B cell (primary cell): Measurements from ENCODE around the gene CYP26C1. TPM values are rescaled to one million over a fixed set of nuclear protein-coding genes. Genes with fewer than 3 reads are reported as not detected.

Experiments used
- ATAC-seq: fragments of 200-7000 bp; cut with Tn5 transposase; one replicate; pipeline ENCODE4 v1.10.0; 2021; ENCODE audit warnings: low read depth, mild to moderate bottlenecking, moderate number of reproducible peaks, moderate library complexity
- CTCF ChIA-PET: fragments of 350-600 bp; sonication (Branson Sonifier 250); formaldehyde crosslinking; loops from one replicate; lab custom pipeline; 2021; ENCODE audit warnings: antibody characterized with exemption, inconsistent platforms; lab: Charles Lee
- POLR2A ChIA-PET: fragments of 350-600 bp; sonication (Branson Sonifier 250); formaldehyde crosslinking; loops from one replicate; lab custom pipeline; 2021; ENCODE audit warnings: antibody characterized with exemption; lab: Charles Lee
- DNase-seq: peaks from one replicate; pipeline ENCODE4 v3.0.0; 2013
- H2AFZ ChIP-seq: 2 replicates; pipeline ENCODE4 v1.6.1; 2012; ENCODE audit warnings: mild to moderate bottlenecking, low read depth, low read length; ENCODE audit not compliant: insufficient read depth, poor library complexity, severe bottlenecking
- H3K27ac ChIP-seq, 2 donors: 1 replicate in 1 of 2; 2 replicates in 1 of 2; pipeline ENCODE4 v1.5.1; 2012 to 2013; ENCODE audit warnings: low read length in 2 of 2, mild to moderate bottlenecking in 2 of 2, moderate library complexity in 1 of 2
- H3K27me3 ChIP-seq, 4 experiments: fragments of 200-600 bp in 1 of 4; sonication (generic) in 1 of 4; replicated peaks in 1 of 4; 1 replicate in 2 of 4; 2 replicates in 2 of 4; pipeline versions ENCODE4 v1.6.1 to v1.7.0; 2013 to 2016; ENCODE audit warnings: low read length in 3 of 4, mild to moderate bottlenecking in 2 of 4, mixed read lengths in 1 of 4, moderate library complexity in 1 of 4; ENCODE audit not compliant: insufficient read depth in 4 of 4, control insufficient read depth in 3 of 4; ENCODE audit errors: control extremely low read depth in 1 of 4
- H3K36me3 ChIP-seq, 2 experiments: replicated peaks in 1 of 2; 1 replicate in 1 of 2; 2 replicates in 1 of 2; pipeline versions ENCODE4 v1.6.1 to v1.7.1; 2013; ENCODE audit warnings: low read length in 1 of 2; ENCODE audit not compliant: insufficient read depth in 2 of 2, control insufficient read depth in 1 of 2; ENCODE audit errors: control extremely low read depth in 1 of 2, extremely low read depth in 1 of 2
- H3K4me1 ChIP-seq, 2 donors: fragments of 200-600 bp in 1 of 2; sonication (generic) in 1 of 2; 1 replicate in 1 of 2; 2 replicates in 1 of 2; pipeline versions ENCODE4 v1.5.1 to v1.6.1; 2013 to 2017; ENCODE audit warnings: low read length in 2 of 2; ENCODE audit not compliant: control insufficient read depth in 2 of 2, insufficient read depth in 2 of 2
- H3K4me2 ChIP-seq: replicated peaks from 2 replicates; pipeline ENCODE3; 2012; ENCODE audit warnings: mild to moderate bottlenecking, low read depth, low read length; ENCODE audit not compliant: poor library complexity, severe bottlenecking
- H3K4me3 ChIP-seq, 5 experiments: fragments of 200-600 bp in 1 of 5; sonication (generic) in 1 of 5; 1 replicate in 3 of 5; 2 replicates in 2 of 5; pipeline versions ENCODE4 v1.5.1 to v1.7.0; 2011 to 2016; ENCODE audit warnings: low read length in 4 of 5, mild to moderate bottlenecking in 4 of 5, low read depth in 2 of 5, control low read depth in 1 of 5, moderate library complexity in 1 of 5; ENCODE audit not compliant: insufficient read depth in 1 of 5; ENCODE audit errors: control extremely low read depth in 1 of 5, extremely low read depth in 1 of 5
- H3K79me2 ChIP-seq: fragments of 200-600 bp; sonication (generic); one replicate; pipeline ENCODE4 v1.6.0; 2016; ENCODE audit warnings: low read length; ENCODE audit not compliant: control insufficient read depth, insufficient read depth
- H3K9ac ChIP-seq: fragments of 200-600 bp; sonication (generic); 2 replicates; pipeline ENCODE4 v1.6.1; 2017; ENCODE audit warnings: mild to moderate bottlenecking, low read length, moderate library complexity
- H3K9me3 ChIP-seq, 3 donors: one replicate each; pipeline versions ENCODE4 v1.6.1 to v1.7.1; 2013; ENCODE audit warnings: low read length in 2 of 3; ENCODE audit not compliant: control insufficient read depth in 2 of 3, insufficient read depth in 1 of 3; ENCODE audit errors: control extremely low read depth in 1 of 3
- H4K20me1 ChIP-seq: 2 replicates; pipeline ENCODE4 v1.6.0; 2012; ENCODE audit warnings: mild to moderate bottlenecking, low read length; ENCODE audit not compliant: insufficient read depth, control insufficient read depth, poor library complexity, severe bottlenecking
- H3K27ac Mint-ChIP-seq: one replicate; pipeline ENCODE4 v1.8.0; 2021; ENCODE audit warnings: mixed read lengths
- H3K27me3 Mint-ChIP-seq: one replicate; pipeline ENCODE4 v1.8.0; 2021; ENCODE audit warnings: mixed read lengths
- H3K4me1 Mint-ChIP-seq: one replicate; pipeline ENCODE4 v1.8.0; 2021; ENCODE audit warnings: mixed read lengths
- H3K4me3 Mint-ChIP-seq: one replicate; pipeline ENCODE4 v1.8.0; 2021; ENCODE audit warnings: mixed read lengths
- H3K9me3 Mint-ChIP-seq: one replicate; pipeline ENCODE4 v1.8.0; 2022; ENCODE audit warnings: mixed read lengths; ENCODE audit not compliant: insufficient read depth
- CTCF ChIP-seq: fragments of 200-600 bp; IDR thresholded peaks from one replicate; pipeline ENCODE4 v1.8.0; 2022; ENCODE audit warnings: antibody characterized with exemption, mild to moderate bottlenecking
- EZH2 ChIP-seq: IDR thresholded peaks from 2 replicates; pipeline ENCODE4 v1.6.1; 2012; ENCODE audit warnings: borderline replicate concordance, low read depth, mild to moderate bottlenecking, moderate library complexity, low read length; ENCODE audit not compliant: insufficient read depth, poor library complexity, severe bottlenecking
- WGBS: methylation state at CpG from one replicate; pipeline ENCODE4 v1.1.5; 2013; ENCODE audit warnings: missing lambda C conversion rate; ENCODE audit not compliant: insufficient coverage; 5-methylcytosine and 5-hydroxymethylcytosine counted together
- intact Hi-C: fragments of 100-400 bp; cut with micrococcal nuclease; formaldehyde crosslinking; loops from one replicate; pipeline ENCODE4 v1.10.0; 2022
- polyA plus RNA-seq: library from polyadenylated mRNA; depleted of rRNA; stranded (reverse); fragments of >200 nt; gene quantifications from 2 replicates; pipeline ENCODE4 v1.2.3, GENCODE V29; 2012
- total RNA-seq, 2 donors: library from RNA; stranded (reverse); fragments of 120-200 nt in 1 of 2; gene quantifications; 1 replicate in 1 of 2; 2 replicates in 1 of 2; pipeline versions ENCODE4 v1.2.3 to v1.2.4, GENCODE V29; 2013 to 2022

CYP26C1 gene
- total and polyA plus RNA-seq, 2 donors (not counting 1 experiment from before 2014, with no cell fraction given), result 0.01 to 0.57 TPM

- intact Hi-C loops, result no loop called here
- Histone ChIP-seq H3K36me3 (no peaks in the 10 kb centered on the region), H4K20me1 (no peaks in the 10 kb centered on the region), H2AFZ (no peak overlapping the region), H3K79me2 (no peaks in the 10 kb centered on the region), H3K27me3 (peaks cover 0 to 5% (median 1%) of the 10 kb centered on the region in 4 experiments), H3K27ac (no peak overlapping the region), H3K9ac (no peak overlapping the region), H3K4me1 (peaks cover 0 to under 1% of the 10 kb centered on the region in 2 donors), H3K9me3 (peaks cover 0 to 4% (median 0%) of the 10 kb centered on the region in 3 donors), H3K4me3 (no peak overlapping the region), H3K4me2 (no peak overlapping the region)
- ChIA-PET CTCF (interaction anchor here (0.6 to 1.1 kb wide), 2 partner anchors 15 to 267 kb away, joined by 3 read pairs; no protein-coding TSS in a partner anchor), POLR2A (no interaction called here)
- ATAC-seq, result no peak
- no peak for DNase-seq
- WGBS, result 93% methylated on average over 2 of the region's 4 CpGs
- no peak for TF ChIP-seq EZH2
- TF ChIP-seq CTCF, result no peak
- H3K9me3 Mint-ChIP-seq, result no peaks in the 10 kb centered on the region
- no peak overlapping the region for H3K4me3 Mint-ChIP-seq
- H3K4me1 Mint-ChIP-seq, result peaks cover 3% of the 10 kb centered on the region
- H3K27ac Mint-ChIP-seq, result no peak overlapping the region
- H3K27me3 Mint-ChIP-seq, result peaks cover 36% of the 10 kb centered on the region
Measured at GRCh38 chr10:93085272-93085859, 24.8 kb downstream of the CYP26C1 start.

- ChIA-PET CTCF (no interaction called here), POLR2A (no interaction called here)
- H3K4me3 Mint-ChIP-seq, result no peak overlapping the region
- WGBS, result 85% methylated on average over 2 of the region's 6 CpGs
- H3K9me3 Mint-ChIP-seq, result no peaks in the 10 kb centered on the region
- ATAC-seq, result no peak
- H3K36me3 ChIP-seq, result no peaks in the 10 kb centered on the region
- no peaks in the 10 kb centered on the region for H3K79me2 ChIP-seq
- intact Hi-C loops, result no loop called here
- no peaks in the 10 kb centered on the region for H3K27me3 ChIP-seq
- no peak for TF ChIP-seq EZH2
- TF ChIP-seq CTCF, result no peak
- no peak overlapping the region for H3K27ac Mint-ChIP-seq
- H3K27ac ChIP-seq, result no peak overlapping the region
- H3K4me2 ChIP-seq, result no peak overlapping the region
- H2AFZ ChIP-seq, result no peak overlapping the region
- H4K20me1 ChIP-seq, result no peaks in the 10 kb centered on the region
- H3K9me3 ChIP-seq, result no peaks in the 10 kb centered on the region
- no peak for DNase-seq
- H3K27me3 Mint-ChIP-seq, result peaks cover 33% of the 10 kb centered on the region
- peaks cover 3% of the 10 kb centered on the region for H3K4me1 Mint-ChIP-seq
- no peaks in the 10 kb centered on the region for H3K4me1 ChIP-seq
- no peak overlapping the region for H3K9ac ChIP-seq
- H3K4me3 ChIP-seq, result no peak overlapping the region
Measured at GRCh38 chr10:93086289-93086688, 25.7 kb downstream of the CYP26C1 start.
